Lung microvascular endothelial cell (primary cell): ENCODE measurements around the gene OLFML3. TPM values are rescaled to one million over a fixed set of nuclear protein-coding genes. Genes with fewer than 3 reads are reported as not detected.

Experiments used
- DNase-seq, 2 donors: peaks; one replicate each; pipeline versions ENCODE4 v3.0.0 to v3.0.0-alpha.2; 2010; ENCODE audit warnings: low read depth in 2 of 2
- total RNA-seq: library from RNA; depleted of rRNA; stranded (reverse); fragments of >200 nt; gene quantifications from 2 replicates; pipeline ENCODE4 v1.2.1, GENCODE V29; 2014

OLFML3 gene
- total RNA-seq, 1 donor from 2014 or later = 5.8 TPM

- DNase-seq = no peak
Measured at GRCh38 chr1:114024049-114024448, 44.8 kb downstream of the OLFML3 start.

DNA sequence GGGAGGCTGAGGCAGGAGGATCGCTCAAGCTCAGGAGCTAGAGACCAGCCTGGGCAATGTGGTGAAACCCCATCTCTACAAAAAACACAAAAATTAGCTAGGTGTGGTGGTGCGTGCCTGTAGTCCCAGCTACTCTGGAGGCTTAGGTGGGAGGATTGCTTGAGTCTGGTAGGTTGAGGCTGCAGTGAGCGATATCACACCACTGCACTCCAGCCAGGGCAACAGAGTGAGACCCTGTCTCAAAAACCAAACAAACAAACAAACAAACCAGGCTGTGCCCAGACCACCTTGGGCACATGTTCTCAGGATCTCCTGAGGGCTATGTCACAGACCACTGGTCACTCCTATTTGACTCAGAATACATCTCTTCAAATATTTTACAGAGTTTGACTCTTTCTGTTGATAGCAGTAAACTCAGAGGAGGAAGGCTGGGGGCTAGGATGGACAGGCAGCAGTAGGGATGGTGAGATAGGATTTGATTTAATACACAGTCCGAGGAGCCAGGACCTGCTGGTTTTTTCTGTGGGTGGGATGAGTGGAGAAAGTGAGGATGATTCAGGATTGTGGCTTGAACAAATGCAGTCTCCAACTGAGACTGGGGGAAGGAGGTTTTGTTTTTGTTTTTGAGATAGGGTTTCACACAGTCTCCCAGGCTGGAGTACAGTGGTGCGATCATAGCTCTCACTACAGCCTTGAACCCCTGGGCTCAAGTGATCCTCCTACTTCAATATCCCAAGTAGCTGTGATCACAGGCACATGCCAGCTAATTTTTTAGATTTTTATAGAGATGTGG lies 46.5 kb downstream of the OLFML3 start:
- no peak for DNase-seq

GRCh38 chr1:114026797-114027196 lies 47.5 kb downstream of the OLFML3 start:
- DNase-seq = no peak

Other genes with a start within 250 kb of the OLFML3 start
- 25.9 and 34.7 TPM in 2 replicates for gene PHTF1, start 220.0 kb upstream of the OLFML3 start, total RNA-seq
- 5.7 and 9.7 TPM in 2 replicates for gene RSBN1, start 167.0 kb upstream of the OLFML3 start, total RNA-seq
- under 0.01 and 0.44 TPM in 2 replicates for gene PTPN22, start 107.8 kb upstream of the OLFML3 start, total RNA-seq
- under 0.01 and 0.22 TPM in 2 replicates for gene BCL2L15, start 91.9 kb upstream of the OLFML3 start, total RNA-seq
- 13.5 and 17.5 TPM in 2 replicates for gene AP4B1, start 74.7 kb upstream of the OLFML3 start, total RNA-seq
- gene DCLRE1B, start 74.1 kb upstream of the OLFML3 start, total RNA-seq = 1.4 and 1.5 TPM in 2 replicates
- 23.5 and 41.9 TPM in 2 replicates for gene HIPK1, start 50.1 kb upstream of the OLFML3 start, total RNA-seq
- not detected in 2 replicates for gene SYT6, start 174.4 kb downstream of the OLFML3 start, total RNA-seq